ENCODE measurements around the gene DDX10.

The DDX10 gene

GRCh38 chr11:108754901-108755625 is 90.2 kb downstream of the DDX10 start:
- peak; percentile 71 for DNase-seq (ENCODE audit: low read depth)
- no peak for TF ChIP-seq CTCF (IDR thresholded peaks at IDR 0.05; ENCODE audit: control insufficient read depth, insufficient read depth, low read depth, low read length, missing control alignments)
- no peak overlapping the region for H3K4me3 ChIP-seq (ENCODE audit: control insufficient read depth, low read depth, low read length)

GRCh38 chr11:108757630-108758029 is 92.8 kb downstream of the DDX10 start:
- no peak overlapping the region for H3K4me3 ChIP-seq (ENCODE audit: control insufficient read depth, low read depth, low read length)
- no peak for TF ChIP-seq CTCF (IDR thresholded peaks at IDR 0.05; ENCODE audit: control insufficient read depth, insufficient read depth, low read depth, low read length, missing control alignments)
- no peak for DNase-seq (ENCODE audit: low read depth)

GRCh38 chr11:108758458-108758857 is 93.6 kb downstream of the DDX10 start:
- TF ChIP-seq CTCF (IDR thresholded peaks at IDR 0.05; ENCODE audit: control insufficient read depth, insufficient read depth, low read depth, low read length, missing control alignments) = no peak
- H3K4me3 ChIP-seq (ENCODE audit: control insufficient read depth, low read depth, low read length) = no peak overlapping the region
- no peak for DNase-seq (ENCODE audit: low read depth)

GRCh38 chr11:108766596-108767173 is 101.8 kb downstream of the DDX10 start:
- H3K4me3 ChIP-seq (ENCODE audit: control insufficient read depth, low read depth, low read length) = no peak overlapping the region
- DNase-seq (ENCODE audit: low read depth) = no peak
- no peak for TF ChIP-seq CTCF (IDR thresholded peaks at IDR 0.05; ENCODE audit: control insufficient read depth, insufficient read depth, low read depth, low read length, missing control alignments)

- no peak for TF ChIP-seq CTCF (IDR thresholded peaks at IDR 0.05; ENCODE audit: control insufficient read depth, insufficient read depth, low read depth, low read length, missing control alignments)
- no peak overlapping the region for H3K4me3 ChIP-seq (ENCODE audit: control insufficient read depth, low read depth, low read length)
- DNase-seq (ENCODE audit: low read depth) = peak; percentile 71
Observed at GRCh38 chr11:108768370-108768769, 103.5 kb downstream of the DDX10 start.

GRCh38 chr11:108768964-108769363 is 104.1 kb downstream of the DDX10 start:
- no peak for DNase-seq (ENCODE audit: low read depth)
- no peak overlapping the region for H3K4me3 ChIP-seq (ENCODE audit: control insufficient read depth, low read depth, low read length)
- no peak for TF ChIP-seq CTCF (IDR thresholded peaks at IDR 0.05; ENCODE audit: control insufficient read depth, insufficient read depth, low read depth, low read length, missing control alignments)
